Measurements from ENCODE around the gene KLHL14.

Gene KLHL14
- total RNA-seq: 0 reads per million in 3 donors

- H3K4me3 ChIP-seq (ENCODE audit: insufficient read depth, low read depth, low read length, poor library complexity, severe bottlenecking): no peak within 1 kb of the TSS
- no peak for DNase-seq
These were observed at the start of gene KLHL14 for GRCh38 chr18:32772581-32773381. Gene KLHL14 (minus strand): TSS chr18:32773023. CDS start chr18:32770591, 2,432 bp downstream.

GRCh38 chr18:32822197-32822596, 49.4 kb upstream of the KLHL14 start:
- H3K27ac ChIP-seq (ENCODE audit: insufficient read depth, low read length, poor library complexity, severe bottlenecking): no peak overlapping the region
- no peak for DNase-seq

More at GRCh38 chr18:32772581-32773381, at the start of gene KLHL14:
- no peak within 1 kb of the TSS for H3K27ac ChIP-seq (ENCODE audit: insufficient read depth, low read length, poor library complexity, severe bottlenecking)
- no peaks in the 10 kb centered on the region for H3K9me3 ChIP-seq (ENCODE audit: control insufficient read depth, low read length)
- peaks cover 26% of the 10 kb centered on the region for H3K27me3 ChIP-seq (replicated peaks; ENCODE audit: control insufficient read depth, insufficient read depth, low read length, poor library complexity, severe bottlenecking)
- peaks cover 4% of the 10 kb centered on the region for H3K4me1 ChIP-seq (ENCODE audit: control insufficient read depth, insufficient read depth, low read length, poor library complexity, severe bottlenecking)
- no peaks in the 10 kb centered on the region for H3K36me3 ChIP-seq (ENCODE audit: control insufficient read depth, insufficient read depth, low read length)

GRCh38 chr18:32815881-32816280, 43.1 kb upstream of the KLHL14 start:
- Histone ChIP-seq H3K27me3 (replicated peaks; ENCODE audit: control insufficient read depth, insufficient read depth, low read length, poor library complexity, severe bottlenecking) (no peaks in the 10 kb centered on the region), H3K4me3 (ENCODE audit: insufficient read depth, low read depth, low read length, poor library complexity, severe bottlenecking) (no peak overlapping the region), H3K27ac (ENCODE audit: insufficient read depth, low read length, poor library complexity, severe bottlenecking) (no peak overlapping the region), H3K4me1 (ENCODE audit: control insufficient read depth, insufficient read depth, low read length, poor library complexity, severe bottlenecking) (no peaks in the 10 kb centered on the region), H3K9me3 (ENCODE audit: control insufficient read depth, low read length) (no peaks in the 10 kb centered on the region), H3K36me3 (ENCODE audit: control insufficient read depth, insufficient read depth, low read length) (no peaks in the 10 kb centered on the region)
- no peak for DNase-seq

More at GRCh38 chr18:32822197-32822596, 49.4 kb upstream of the KLHL14 start:
- H3K9me3 ChIP-seq (ENCODE audit: control insufficient read depth, low read length): no peaks in the 10 kb centered on the region
- no peaks in the 10 kb centered on the region for H3K4me1 ChIP-seq (ENCODE audit: control insufficient read depth, insufficient read depth, low read length, poor library complexity, severe bottlenecking)
- H3K36me3 ChIP-seq (ENCODE audit: control insufficient read depth, insufficient read depth, low read length): no peaks in the 10 kb centered on the region
- H3K27me3 ChIP-seq (replicated peaks; ENCODE audit: control insufficient read depth, insufficient read depth, low read length, poor library complexity, severe bottlenecking): no peaks in the 10 kb centered on the region
- H3K4me3 ChIP-seq (ENCODE audit: insufficient read depth, low read depth, low read length, poor library complexity, severe bottlenecking): no peak overlapping the region

GRCh38 chr18:32812342-32812741, 39.5 kb upstream of the KLHL14 start:
- no peaks in the 10 kb centered on the region for H3K9me3 ChIP-seq (ENCODE audit: control insufficient read depth, low read length)
- no peak overlapping the region for H3K27ac ChIP-seq (ENCODE audit: insufficient read depth, low read length, poor library complexity, severe bottlenecking)
- H3K27me3 ChIP-seq (replicated peaks; ENCODE audit: control insufficient read depth, insufficient read depth, low read length, poor library complexity, severe bottlenecking): no peaks in the 10 kb centered on the region
- H3K36me3 ChIP-seq (ENCODE audit: control insufficient read depth, insufficient read depth, low read length): no peaks in the 10 kb centered on the region
- no peak overlapping the region for H3K4me3 ChIP-seq (ENCODE audit: insufficient read depth, low read depth, low read length, poor library complexity, severe bottlenecking)
- H3K4me1 ChIP-seq (ENCODE audit: control insufficient read depth, insufficient read depth, low read length, poor library complexity, severe bottlenecking): no peaks in the 10 kb centered on the region
- DNase-seq: no peak

- no peaks in the 10 kb centered on the region for H3K4me1 ChIP-seq (ENCODE audit: control insufficient read depth, insufficient read depth, low read length, poor library complexity, severe bottlenecking)
- H3K36me3 ChIP-seq (ENCODE audit: control insufficient read depth, insufficient read depth, low read length): no peaks in the 10 kb centered on the region
- H3K4me3 ChIP-seq (ENCODE audit: insufficient read depth, low read depth, low read length, poor library complexity, severe bottlenecking): no peak overlapping the region
- no peak overlapping the region for H3K27ac ChIP-seq (ENCODE audit: insufficient read depth, low read length, poor library complexity, severe bottlenecking)
- H3K9me3 ChIP-seq (ENCODE audit: control insufficient read depth, low read length): no peaks in the 10 kb centered on the region
- no peak for DNase-seq
- H3K27me3 ChIP-seq (replicated peaks; ENCODE audit: control insufficient read depth, insufficient read depth, low read length, poor library complexity, severe bottlenecking): no peaks in the 10 kb centered on the region
These were observed 37.5 kb upstream of the KLHL14 start for GRCh38 chr18:32810314-32810713.

GRCh38 chr18:32805354-32805753, 32.5 kb upstream of the KLHL14 start:
- DNase-seq: no peak
- Histone ChIP-seq H3K4me3 (ENCODE audit: insufficient read depth, low read depth, low read length, poor library complexity, severe bottlenecking) (no peak overlapping the region), H3K9me3 (ENCODE audit: control insufficient read depth, low read length) (no peaks in the 10 kb centered on the region), H3K27me3 (replicated peaks; ENCODE audit: control insufficient read depth, insufficient read depth, low read length, poor library complexity, severe bottlenecking) (no peaks in the 10 kb centered on the region), H3K36me3 (ENCODE audit: control insufficient read depth, insufficient read depth, low read length) (no peaks in the 10 kb centered on the region), H3K27ac (ENCODE audit: insufficient read depth, low read length, poor library complexity, severe bottlenecking) (no peak overlapping the region), H3K4me1 (ENCODE audit: control insufficient read depth, insufficient read depth, low read length, poor library complexity, severe bottlenecking) (no peaks in the 10 kb centered on the region)

- no peak overlapping the region for H3K27ac ChIP-seq (ENCODE audit: insufficient read depth, low read length, poor library complexity, severe bottlenecking)
- H3K4me1 ChIP-seq (ENCODE audit: control insufficient read depth, insufficient read depth, low read length, poor library complexity, severe bottlenecking): no peaks in the 10 kb centered on the region
- DNase-seq: no peak
- no peaks in the 10 kb centered on the region for H3K9me3 ChIP-seq (ENCODE audit: control insufficient read depth, low read length)
- no peak overlapping the region for H3K4me3 ChIP-seq (ENCODE audit: insufficient read depth, low read depth, low read length, poor library complexity, severe bottlenecking)
- H3K27me3 ChIP-seq (replicated peaks; ENCODE audit: control insufficient read depth, insufficient read depth, low read length, poor library complexity, severe bottlenecking): no peaks in the 10 kb centered on the region
- H3K36me3 ChIP-seq (ENCODE audit: control insufficient read depth, insufficient read depth, low read length): no peaks in the 10 kb centered on the region
These were observed 31.5 kb upstream of the KLHL14 start for GRCh38 chr18:32804134-32804888.

- Histone ChIP-seq H3K36me3 (ENCODE audit: control insufficient read depth, insufficient read depth, low read length) (no peaks in the 10 kb centered on the region), H3K27me3 (replicated peaks; ENCODE audit: control insufficient read depth, insufficient read depth, low read length, poor library complexity, severe bottlenecking) (no peaks in the 10 kb centered on the region), H3K9me3 (ENCODE audit: control insufficient read depth, low read length) (no peaks in the 10 kb centered on the region), H3K4me3 (ENCODE audit: insufficient read depth, low read depth, low read length, poor library complexity, severe bottlenecking) (no peak overlapping the region), H3K4me1 (ENCODE audit: control insufficient read depth, insufficient read depth, low read length, poor library complexity, severe bottlenecking) (no peaks in the 10 kb centered on the region), H3K27ac (ENCODE audit: insufficient read depth, low read length, poor library complexity, severe bottlenecking) (no peak overlapping the region)
- no peak for DNase-seq
These were observed 30.7 kb upstream of the KLHL14 start for GRCh38 chr18:32803568-32803967.

GRCh38 chr18:32802591-32803451, 30.0 kb upstream of the KLHL14 start:
- Histone ChIP-seq H3K27ac (ENCODE audit: insufficient read depth, low read length, poor library complexity, severe bottlenecking) (no peak overlapping the region), H3K9me3 (ENCODE audit: control insufficient read depth, low read length) (no peaks in the 10 kb centered on the region), H3K36me3 (ENCODE audit: control insufficient read depth, insufficient read depth, low read length) (no peaks in the 10 kb centered on the region), H3K4me1 (ENCODE audit: control insufficient read depth, insufficient read depth, low read length, poor library complexity, severe bottlenecking) (no peaks in the 10 kb centered on the region), H3K27me3 (replicated peaks; ENCODE audit: control insufficient read depth, insufficient read depth, low read length, poor library complexity, severe bottlenecking) (no peaks in the 10 kb centered on the region), H3K4me3 (ENCODE audit: insufficient read depth, low read depth, low read length, poor library complexity, severe bottlenecking) (no peak overlapping the region)
- DNase-seq: no peak
